ENCODE results near the gene LEF1.
A peak's percentile ranks its signal among the peaks of the same experiment; 100 is the strongest.

Gene LEF1

DNA sequence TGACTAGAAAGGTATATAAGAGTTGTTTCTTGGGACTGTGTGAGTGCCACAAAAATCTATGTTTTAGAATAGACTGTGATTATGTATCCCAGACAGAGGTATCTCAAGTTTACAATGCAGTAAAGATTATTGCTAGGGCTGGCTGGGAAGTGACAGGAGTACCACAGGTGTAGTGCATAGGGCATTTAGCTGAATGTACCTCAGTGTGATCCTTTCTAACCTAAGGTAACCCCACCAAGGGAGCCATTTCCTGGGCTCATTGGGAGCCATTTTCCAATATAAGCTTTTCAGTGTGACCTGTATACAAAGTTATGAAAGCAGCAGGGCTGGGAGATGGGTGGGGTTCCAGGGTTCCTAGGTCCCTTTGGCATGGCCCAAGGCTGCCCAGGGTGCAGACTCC, 6.1 kb upstream of the LEF1 start:
- DNase-seq (ENCODE audit: low spot score) = no peak

DNA sequence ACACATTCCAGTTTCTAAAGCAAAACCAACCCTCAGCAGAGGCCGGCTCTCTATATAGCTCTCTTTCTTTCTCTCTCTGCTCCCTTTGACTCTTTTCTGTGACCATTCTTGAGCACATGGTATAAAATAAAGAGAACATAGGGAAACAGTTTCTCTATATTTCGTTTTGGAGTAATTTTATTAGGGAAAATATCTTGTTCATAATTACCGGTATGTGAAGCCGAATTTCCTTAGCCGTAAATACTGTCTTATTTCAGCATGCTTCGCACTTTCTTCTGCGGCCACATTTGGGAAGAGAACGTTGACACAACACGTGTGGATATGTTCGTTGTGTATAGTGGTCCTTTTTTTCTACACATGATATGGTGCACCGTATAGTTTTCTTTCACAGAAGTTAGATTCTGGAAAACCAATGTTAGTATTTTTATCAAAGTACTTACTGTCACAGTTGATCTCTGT, 4.9 kb upstream of the LEF1 start:
- DNase-seq (ENCODE audit: low spot score) = no peak

DNA sequence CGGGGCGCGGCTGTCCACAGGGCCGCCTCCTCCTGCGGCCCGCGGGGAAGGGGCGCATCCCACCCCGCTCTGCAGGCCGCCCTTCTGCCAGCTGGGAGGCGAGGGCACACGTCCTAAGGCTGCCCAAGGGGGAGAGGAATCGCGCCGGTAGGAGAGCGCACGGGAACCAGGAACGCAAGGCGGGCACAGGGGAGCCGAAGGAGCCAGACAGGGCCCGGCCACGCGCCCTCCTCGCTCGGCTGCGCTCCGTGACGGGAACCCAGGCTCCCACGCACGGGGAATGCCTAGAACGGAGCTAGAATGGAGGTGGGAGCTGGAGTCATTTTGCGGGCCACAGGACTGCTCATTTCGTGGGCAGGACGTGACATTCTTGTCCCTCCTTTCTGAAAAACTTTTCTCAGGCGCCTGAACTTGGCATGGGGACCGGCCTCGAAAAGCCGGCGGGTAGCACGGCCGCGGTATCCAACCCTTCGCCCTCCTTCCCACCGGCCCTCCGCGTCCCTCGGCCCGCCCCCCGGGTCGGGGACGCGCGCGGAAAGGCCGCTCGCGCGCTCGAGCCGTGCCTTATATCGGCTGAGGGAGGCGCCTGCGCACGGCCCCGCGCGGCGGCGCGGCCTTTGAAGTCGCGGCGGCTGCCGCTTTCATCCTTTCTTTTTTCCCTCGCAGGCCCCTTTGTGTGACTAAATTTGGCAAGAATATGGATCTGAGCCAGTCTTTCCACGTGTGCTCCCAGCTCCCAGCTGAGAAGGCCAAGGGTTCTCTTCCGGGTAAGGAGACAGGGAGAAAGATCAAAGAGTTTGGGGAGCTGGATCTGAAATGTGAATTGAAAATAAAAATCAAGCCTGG, 4.2 kb upstream of the LEF1 start:
- peak; percentile 97 for DNase-seq (ENCODE audit: low spot score)

DNA sequence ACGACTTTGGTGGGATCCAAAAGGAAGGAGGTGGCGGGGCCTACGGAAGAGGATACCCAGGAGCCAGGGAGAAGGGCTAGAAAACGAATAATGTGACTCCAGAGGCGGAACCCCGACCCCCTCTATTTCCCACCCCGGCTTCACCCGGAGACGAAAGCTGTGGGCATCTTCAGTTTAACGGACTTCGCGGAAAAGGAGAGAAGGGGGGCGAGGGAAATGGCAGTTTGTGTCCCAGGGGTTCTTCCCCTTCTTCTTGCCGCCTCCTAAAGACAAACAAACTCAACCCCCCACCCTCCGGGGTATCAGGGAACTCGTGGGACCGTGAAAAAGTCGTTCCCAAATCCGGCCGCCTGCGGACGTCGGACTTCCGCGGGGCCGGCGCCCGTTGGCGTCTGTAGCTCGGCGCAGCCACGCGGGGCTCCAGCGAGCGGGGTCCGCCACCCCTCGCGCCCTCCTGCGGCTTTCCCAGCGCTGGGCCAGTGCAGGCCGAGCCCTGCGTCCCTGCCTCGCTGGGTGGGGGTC, 3.6 kb upstream of the LEF1 start:
- DNase-seq (ENCODE audit: low spot score) = no peak

DNA sequence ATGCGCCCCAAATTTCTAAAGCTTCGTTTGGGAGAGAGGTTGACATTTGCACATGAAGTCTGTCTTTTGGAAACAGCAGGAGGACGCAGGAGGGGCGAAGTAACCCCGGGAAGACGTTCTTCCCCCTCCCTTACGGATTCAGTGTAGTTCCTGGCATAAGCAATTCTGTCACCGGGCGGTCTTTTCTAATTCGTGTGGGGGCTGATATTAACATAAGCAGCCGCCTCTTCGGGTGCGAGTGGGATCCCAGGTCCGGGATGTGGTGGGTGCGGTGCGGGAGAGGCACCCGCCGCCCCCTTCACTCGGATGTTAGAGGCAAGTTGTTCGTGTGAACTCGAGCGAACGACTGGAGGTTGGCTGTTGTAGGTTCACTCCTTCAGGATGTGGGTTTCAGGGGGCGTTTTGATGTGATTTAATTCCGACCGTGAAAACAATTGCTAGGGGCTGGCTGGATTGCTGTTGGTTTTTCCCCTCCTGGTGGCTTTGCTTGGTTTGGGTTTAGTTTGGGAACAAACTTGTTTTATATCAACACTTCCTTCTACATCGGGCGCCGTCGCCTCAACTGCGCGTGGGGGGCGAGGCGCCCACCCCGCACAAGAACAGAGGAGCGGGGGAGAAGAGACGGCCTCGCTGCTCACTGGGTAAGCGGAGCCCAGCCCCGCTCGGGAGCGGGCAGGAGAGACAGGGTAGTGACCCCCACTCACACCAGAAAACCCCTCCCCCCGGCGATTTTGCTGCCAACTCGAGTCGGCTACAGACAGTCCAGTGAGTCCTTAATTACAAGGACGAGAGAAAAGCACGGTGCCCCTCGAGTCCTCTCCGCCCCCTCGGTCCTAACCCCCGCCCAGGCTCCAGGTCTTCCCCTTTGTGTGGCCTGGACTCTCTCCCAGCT, 2.9 kb upstream of the LEF1 start:
- DNase-seq (ENCODE audit: low spot score) = peak; percentile 58

DNA sequence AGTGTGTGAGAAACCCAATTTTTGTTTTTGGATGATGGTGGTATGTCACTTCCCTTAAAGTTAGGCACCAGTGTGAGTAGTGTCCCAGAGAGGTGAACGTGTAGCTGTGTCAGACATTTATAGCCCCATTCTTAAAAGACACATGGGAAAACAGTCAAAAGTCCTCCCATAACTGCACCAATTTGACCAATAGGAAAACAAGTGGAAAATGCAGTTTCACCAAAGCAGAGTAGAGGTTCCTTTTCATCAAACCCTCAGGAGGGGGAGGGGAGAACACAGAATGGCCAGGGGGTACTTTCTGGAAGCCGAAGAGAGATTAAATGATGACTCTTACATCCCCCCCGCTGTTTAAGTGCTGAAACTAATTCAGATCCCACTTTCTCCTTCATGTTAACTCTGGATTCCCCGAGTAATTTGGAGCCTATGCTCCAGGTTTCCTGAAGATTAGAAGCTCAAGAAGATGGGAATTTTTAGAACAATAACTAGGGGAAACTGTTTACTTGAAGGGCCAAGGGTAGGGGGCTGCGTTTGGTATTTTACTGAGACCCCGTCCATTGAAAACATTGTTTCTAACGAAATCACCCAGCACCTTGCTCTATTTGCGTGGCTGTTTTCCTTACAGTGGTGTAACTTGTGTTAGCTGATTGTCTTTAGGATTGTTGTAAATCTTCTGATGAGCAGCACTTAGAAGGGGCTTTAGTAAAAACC, 2.1 kb upstream of the LEF1 start:
- DNase-seq (ENCODE audit: low spot score) = no peak

DNA sequence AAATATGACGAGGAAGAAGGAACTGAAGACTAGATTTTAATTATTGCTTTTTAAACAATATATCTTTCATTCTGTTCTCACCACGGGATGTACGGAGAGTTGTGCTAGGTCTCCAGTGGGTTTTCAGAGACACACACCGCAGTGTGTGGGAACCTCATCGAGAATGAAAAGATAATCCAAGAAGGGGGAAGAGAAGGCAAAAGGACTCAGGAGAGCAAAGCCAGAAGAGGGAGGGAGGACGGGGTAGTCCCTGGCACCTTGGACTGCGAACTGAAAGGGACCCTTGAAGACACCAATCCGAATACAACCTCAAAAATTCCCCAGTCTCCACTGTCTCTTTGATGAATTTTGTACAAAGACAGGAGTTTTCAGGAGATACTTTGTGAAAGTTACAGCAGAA, 932 bp upstream of the LEF1 start:
- DNase-seq (ENCODE audit: low spot score) = no peak

DNA sequence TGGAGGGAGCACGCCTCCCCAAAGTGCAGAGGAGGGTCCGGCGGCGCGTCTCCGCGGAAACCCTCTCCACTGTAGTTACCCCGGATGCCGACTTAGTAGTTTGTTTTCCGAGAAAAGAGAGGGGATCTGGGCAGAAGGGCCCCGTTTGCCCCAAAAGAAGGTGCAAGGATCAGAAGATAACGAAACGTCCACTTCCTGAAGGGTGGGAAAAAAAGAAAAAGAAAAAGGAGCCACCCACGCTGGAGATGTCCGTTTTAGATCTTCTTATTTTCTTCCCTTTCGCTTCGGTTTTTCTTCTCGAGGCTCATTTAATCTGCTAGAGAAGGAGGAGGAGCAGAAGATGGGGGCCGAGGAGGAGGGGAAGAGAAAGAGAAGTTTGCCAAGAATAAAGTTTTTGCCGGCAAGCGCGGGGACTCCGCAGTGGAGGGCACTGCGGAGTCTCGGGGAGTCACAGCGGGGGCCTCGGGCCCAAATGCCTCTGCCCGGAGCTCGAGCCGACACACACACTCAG, 517 bp downstream of the LEF1 start:
- no peak for DNase-seq (ENCODE audit: low spot score)

DNA sequence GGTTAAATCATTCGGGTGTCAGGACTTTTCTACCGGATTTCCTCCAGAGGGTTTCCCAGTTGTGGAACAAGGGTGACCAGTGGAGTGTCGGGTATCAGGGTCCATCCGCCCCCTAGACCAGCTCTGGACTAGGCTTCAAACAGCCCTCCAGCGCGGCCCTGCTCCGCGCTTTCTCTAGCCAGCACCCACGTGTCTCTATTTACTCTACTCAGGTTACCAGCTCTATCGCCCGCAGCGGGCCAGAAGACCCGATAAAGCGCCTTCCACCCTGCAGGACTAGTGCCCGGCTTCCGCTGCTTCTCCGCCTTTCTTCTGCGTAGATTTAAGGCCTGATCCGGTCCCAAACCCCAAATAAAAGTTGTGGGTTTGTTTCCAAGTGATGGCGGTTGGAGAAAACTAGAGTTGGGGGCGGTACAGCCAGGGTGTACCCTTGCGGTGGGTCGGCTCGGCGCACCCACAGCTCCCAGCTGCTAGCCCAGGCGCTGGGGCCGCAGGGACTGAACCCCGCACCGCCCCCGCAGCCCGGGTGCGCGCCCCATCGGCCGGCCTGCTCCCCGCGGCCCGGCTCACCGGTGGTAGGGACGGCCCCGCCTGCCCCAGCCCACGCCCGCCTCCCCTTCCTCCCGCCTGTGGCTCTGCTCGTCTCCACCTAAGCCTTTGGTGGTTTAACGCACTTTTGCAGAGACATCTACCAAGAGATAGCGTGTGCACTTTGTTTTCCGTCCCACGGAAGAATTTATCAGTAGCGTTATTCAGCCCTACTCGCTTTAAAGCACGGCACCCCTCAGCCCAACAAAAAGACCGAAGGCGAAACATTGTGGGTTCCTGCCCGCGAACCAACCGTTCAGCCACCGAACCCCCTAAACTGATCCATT, 2.1 kb downstream of the LEF1 start:
- DNase-seq (ENCODE audit: low spot score) = peak; percentile 69

DNA sequence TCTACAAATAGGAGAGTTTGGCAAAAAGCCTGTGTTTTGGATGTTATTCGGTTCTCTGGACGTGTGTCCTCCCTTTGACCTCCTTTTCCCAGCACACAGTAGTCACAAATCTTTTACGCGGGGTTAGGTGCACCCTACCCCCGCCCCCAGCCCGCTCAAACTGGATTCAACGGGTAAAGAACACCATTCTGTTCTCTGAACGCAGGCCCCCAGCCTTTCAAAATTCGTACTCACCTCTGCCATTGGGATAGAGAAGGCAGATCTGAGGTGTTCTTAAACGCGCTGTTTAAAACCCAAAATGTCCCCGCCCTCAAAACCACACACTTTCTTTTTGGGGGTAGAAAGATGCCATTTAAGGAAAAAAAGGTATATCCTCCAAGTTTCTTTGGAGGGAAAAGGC, 2.7 kb downstream of the LEF1 start:
- no peak for DNase-seq (ENCODE audit: low spot score)

DNA sequence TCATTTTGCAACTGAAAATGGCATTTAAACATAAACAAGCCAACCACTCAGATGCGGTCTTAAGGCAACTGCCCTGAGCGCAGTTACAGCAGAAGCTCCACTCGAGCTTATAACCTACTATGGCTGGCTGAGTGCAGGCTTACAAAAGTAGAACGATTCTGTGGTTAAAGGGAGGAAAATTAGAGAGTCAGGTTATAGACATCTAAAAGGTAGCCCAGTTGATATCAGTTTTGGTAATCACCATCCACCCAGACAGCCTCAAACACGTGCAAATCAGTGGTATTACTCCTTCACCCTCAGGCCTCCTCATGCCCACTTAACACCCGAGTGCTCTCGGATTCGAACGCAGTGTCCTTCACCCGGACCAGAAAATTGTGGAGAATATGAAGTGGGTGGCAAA, 3.1 kb downstream of the LEF1 start:
- no peak for DNase-seq (ENCODE audit: low spot score)

DNA sequence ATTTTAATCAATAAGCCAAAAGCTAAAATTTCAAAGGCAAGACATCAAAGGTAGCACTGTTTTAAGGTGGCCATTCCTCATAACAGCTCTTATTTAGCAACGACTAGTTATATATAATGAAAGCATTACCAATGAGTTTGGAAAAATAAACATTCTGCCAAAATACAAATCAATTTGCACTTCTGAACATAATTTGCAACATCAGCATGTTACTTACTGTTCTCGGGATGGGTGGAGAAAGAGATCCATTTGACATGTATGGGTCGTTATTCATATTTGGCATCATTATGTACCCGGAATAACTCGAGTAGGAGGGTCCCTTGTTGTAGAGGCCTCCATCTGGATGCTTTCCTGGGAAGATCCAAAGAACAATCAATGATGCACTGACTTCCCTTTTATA, 5.4 kb downstream of the LEF1 start:
- no peak for DNase-seq (ENCODE audit: low spot score)

DNA sequence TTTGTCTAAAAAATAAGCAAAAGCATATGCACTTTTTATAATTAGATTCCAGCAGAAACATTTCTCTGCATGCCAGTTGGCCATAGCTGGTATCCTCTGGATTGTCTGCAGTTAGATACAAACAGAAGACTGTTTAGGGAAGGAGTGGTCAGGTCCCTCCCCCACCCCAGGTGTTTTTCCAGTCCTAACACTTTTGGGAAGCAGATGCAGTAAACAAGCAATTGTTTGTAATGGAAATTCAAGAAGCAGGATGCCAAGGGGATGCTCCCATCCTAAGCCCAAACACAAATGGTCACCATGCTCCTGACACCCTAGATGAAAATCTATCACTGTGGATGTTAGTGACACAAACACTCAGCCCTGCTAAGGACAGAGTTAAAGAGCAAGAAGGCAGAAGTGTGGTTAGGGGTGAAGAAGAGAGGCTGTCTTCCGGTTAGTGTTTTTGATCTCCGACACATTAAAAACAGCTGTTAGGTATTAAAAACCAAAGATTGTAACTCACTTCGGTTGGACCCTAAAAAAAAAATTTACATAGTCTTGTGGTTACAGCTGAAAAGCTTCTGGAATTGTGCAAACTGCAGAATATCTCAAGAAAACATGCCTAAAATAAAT, 7.9 kb downstream of the LEF1 start:
- DNase-seq (ENCODE audit: low spot score) = no peak

DNA sequence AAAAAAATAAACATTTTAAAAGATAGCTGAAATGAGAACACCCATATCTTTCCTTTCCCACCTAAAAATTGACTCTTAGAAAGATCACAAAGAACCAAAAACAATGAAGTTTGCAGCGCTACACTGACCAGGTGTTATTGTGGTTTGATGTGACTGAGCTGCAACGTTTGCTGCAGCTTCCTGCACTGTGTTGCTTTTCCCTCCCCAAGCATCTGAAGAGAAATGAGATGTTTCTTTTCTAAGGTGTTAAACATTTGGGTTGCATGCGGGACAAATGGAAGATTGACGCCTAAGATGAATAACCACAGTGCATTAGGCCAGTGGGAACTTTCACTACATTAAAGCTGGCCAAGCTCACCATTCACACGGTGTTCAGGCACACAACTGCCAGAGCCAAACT, 8.9 kb downstream of the LEF1 start:
- DNase-seq (ENCODE audit: low spot score) = no peak

DNA sequence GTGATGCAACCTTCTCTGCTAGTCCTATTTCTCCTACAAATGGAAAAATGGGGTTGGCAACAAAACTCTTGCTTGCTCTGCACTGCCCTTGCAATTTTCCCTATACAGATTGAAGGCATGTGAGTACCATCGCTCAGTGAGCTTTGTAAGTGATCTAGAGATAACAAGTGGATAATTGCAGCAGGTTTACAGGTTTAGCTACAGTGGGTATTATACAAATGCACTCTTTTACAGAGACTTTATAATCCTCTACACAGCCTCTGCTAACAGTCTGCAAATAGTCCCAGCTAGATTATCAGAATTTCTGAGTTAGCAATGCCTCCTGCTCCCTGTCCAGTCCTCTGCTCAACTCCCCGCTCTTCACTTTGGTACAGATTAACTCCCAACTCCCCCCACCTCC, 11.1 kb downstream of the LEF1 start:
- no peak for DNase-seq (ENCODE audit: low spot score)

DNA sequence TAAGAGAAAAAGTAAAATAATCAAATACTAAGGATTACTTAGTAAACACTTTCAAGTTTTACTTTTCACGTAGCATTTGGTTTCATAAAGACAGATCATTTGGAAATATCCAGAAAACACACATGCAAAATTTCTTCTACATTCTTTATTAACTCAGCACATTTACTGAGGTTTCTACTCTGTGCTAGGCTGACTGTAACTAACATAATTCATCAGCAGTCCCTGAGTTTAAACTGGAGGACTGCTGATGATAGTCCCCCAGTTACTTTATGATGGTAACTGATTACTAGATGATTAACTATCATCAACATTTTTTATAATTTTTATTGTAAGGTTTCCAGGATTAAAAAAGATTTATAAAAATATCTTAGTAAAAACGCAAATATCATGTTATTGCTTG, 12.3 kb downstream of the LEF1 start:
- no peak for DNase-seq (ENCODE audit: low spot score)

DNA sequence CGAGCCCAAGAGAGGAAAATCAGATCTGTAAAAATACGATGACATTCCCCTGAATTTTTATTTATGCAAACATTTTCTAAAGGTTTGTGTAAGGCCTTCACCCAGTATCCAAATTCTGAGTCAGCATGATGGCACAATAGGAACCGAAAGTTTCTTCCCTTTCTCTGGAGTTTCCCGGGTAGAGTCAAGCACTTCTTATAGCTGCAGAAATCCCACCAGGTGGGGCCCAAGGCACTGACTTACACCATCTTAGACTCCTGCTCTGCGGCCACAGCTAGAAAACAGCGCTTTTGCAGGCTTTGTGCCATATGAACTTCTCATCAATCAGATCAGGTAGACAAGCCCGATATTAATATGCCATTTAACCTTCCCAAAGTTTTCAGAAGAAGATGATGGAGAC, 13.4 kb downstream of the LEF1 start:
- no peak for DNase-seq (ENCODE audit: low spot score)

DNA sequence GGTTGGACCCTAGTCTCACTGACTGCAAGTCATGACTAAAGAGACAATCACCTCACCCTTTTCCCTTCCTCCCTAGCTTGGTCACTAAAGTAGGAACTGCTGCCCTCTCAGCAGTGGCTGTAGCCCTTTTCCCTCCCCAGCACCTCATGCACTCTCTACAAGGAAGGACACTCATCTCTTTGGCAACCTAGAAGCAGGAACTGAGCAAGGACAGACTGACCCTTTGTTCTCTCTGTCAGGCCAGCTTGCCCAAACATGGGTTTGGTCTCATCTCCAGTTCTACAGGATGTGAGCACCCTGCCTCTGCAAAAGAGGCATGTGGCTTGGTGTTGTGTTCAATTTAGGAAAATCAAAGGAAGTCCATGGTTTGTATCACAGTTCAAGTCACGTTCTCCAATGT, 15.8 kb downstream of the LEF1 start:
- DNase-seq (ENCODE audit: low spot score) = no peak

DNA sequence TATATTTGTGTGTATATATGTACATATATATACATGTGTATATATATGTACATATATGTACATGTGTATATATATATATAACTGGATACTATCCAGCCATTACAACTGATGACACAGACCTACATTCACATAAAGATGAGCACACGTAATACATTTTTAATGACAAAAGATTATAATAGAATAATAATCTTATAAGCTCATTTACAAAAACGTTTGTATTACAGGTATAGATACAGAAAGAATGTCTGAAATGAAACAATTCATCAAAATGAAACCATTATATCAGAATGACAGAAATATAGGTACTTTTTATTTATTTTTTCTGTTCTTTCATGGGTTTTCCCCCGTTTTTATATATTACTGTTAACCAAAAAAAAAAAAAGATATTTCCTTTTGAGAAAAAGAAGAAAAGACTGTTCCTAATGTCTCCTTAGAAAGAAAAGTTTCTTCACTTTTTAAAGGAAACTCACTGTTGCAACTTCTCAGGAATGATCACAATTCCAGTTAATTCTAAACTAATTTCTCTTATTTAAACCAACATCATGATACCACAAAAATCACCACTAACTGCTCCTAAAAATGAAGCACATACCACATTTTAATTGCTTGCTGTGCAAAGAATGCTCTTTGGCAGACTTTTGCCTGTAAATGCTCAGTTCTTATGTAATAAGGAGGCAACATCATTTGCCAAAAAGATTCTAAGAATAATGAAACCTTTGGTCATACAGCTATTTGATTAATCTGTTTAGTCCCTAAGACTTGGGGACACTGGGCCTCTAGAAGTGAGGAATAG, 18.9 kb downstream of the LEF1 start:
- DNase-seq (ENCODE audit: low spot score) = no peak

DNA sequence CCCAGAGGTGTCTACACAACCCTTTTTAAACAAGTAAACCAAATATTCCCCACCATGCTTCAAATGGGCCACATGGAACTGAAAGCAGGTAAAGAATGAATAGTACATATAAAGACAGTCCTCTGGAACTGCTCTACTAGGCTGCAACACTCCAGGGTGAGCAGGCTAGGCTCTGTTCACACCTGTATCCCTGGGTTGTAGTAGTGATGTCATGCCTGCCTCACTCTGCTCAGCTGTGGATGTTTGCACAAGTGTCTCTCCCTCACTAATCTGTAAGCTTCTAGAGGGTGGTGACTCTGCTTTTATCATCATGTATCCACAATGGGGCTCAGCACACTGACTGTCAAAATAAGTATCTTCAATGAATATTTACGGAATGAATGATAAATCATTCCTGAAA, 20.4 kb downstream of the LEF1 start:
- no peak for DNase-seq (ENCODE audit: low spot score)
